GM18517 (cell line): Measurements from ENCODE around the gene ZNF177.

Experiments used
- ATAC-seq: cut with Tn5 transposase; IDR thresholded peaks from one replicate; pipeline ENCODE4 v1.9.1; 2021; ENCODE audit warnings: mild to moderate bottlenecking, moderate library complexity; ENCODE audit not compliant: unreplicated experiment

Gene ZNF177

DNA sequence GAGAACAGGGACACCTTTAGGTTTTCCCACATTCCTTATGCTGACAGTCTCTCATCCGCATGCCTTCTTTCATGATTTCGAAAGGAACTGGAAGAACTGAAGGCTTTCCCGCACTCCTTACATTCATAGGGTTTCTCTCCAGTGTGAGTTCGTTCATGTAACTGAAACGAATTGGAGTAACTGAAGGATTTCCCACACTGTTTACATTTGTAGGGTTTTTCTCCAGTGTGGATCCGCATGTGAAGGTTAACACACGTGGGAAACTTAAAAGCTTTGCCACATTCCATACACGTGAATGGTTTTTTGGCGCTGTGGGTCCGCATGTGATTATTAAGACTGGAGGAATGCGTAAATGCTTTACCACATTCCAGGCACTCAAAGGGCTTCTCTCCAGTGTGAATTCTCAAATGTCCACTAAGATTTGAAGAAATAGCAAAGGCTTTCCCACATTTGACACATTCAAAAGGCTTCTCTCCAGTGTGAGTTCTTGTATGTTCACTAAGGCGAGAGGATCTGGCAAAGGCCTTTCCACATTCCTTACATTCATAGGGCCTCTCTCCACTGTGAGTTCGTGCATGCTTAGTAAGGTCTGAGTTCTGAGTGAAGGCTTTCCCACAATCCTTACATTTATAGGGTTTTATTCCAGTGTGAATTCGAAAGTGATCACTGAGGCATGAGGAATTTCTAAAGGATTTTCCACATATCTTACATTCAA is 50.6 kb downstream of the ZNF177 start:
- ATAC-seq, result no peak

DNA sequence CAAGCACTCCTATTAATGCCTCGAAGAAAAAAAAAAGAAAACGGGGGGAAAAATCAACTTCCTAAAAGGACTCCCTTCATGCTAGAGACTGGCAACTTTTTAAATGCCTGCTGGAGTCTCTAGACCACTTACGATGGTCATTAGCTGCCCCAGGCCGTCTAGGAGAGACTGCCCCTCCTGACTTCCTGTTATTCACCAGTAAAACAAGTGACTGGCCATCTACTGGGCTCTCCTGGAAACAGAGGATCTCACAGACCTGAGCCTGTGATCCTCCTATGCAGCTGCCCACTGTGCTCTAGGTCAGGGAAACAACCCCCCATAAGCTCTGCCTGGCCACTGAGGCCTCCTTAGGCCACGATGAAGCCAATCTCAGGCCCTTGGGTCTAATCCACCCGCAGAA is 65.1 kb downstream of the ZNF177 start:
- ATAC-seq, result no peak

DNA sequence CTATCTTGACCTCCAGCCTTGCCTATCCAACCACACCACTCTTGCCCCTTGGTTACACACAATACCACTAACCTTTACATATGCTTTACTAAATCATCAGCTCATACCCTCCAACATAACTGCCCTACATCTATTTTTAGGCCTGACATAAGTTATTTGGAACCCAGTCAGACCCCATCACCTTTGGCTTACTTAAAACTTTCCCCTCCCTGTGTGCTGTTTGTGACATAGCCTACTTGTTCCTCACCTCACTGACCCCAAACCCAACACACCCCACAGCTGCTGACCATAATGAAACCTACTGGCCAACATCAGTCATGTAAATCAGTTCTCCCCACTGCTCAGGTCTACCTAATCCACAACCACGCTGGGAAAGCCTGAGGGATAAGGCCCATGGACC is 67.6 kb downstream of the ZNF177 start:
- ATAC-seq, result no peak

DNA sequence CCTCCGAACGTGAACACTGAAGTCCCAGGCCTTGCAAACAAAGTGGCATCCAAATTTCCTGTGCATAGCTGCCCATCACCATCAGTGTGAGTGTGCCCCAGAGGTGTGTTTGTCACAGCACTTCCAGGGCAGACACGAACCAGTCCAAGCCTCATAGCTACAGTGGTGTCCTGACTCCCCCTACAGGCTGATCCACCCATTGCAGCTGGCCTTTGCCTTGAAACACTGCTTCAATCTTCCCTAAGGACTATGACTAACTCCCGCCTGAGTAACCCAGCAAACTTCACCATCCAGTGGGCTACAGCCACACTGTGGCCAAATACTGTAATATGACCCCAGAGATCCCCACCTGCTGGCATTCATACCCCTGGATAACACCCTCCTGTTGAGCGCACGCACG is 68.7 kb downstream of the ZNF177 start:
- ATAC-seq, result no peak
